ENCODE results near the gene CRTC3. TPM values are rescaled to one million over a fixed set of nuclear protein-coding genes. Genes with fewer than 3 reads are reported as not detected.

Gene CRTC3
- total RNA-seq, 1 experiment from 2014 or later = 5.3 TPM

Other genes with a start within 250 kb of the CRTC3 start
- 0.17 and 3.7 TPM in 2 replicates for gene ZNF774, start 177.6 kb upstream of the CRTC3 start, total RNA-seq (2014; rRNA removed; shearing (Covaris generic); ENCODE audit: low replicate concordance)
- 53.4 and 65.2 TPM in 2 replicates for gene IQGAP1, start 141.7 kb upstream of the CRTC3 start, total RNA-seq (2014; rRNA removed; shearing (Covaris generic); ENCODE audit: low replicate concordance)
- gene BLM, start 187.4 kb downstream of the CRTC3 start, total RNA-seq (2014; rRNA removed; shearing (Covaris generic); ENCODE audit: low replicate concordance) = 12.5 and 14.1 TPM in 2 replicates